Measurements from ENCODE around the gene PTPN2. TPM values are rescaled to one million over a fixed set of nuclear protein-coding genes. Genes with fewer than 3 reads are reported as not detected.
A peak's percentile ranks its signal among the peaks of the same experiment; 100 is the strongest.

The PTPN2 gene
- total RNA-seq, 2 donors from 2014 or later: 47.3 to 48.5 TPM

DNA sequence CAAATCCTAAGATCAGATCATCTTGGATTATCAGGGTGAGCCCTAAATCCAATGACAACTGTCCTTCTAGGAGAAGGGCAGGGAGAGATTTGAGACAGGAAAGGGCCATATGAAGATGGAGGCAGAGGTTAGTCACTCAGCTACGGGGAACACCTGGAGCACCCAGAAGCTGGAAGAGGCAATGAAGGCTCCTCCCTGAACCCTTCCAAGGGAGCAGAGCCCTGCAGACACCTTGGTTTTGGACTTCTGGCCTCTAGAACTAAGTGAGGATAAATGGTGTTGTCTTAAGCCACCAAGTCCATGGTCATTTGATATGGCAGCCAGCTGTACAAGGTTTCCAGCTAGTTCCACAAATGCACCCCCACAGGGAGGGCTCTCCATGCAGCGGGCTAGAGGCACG is 6.9 kb upstream of the PTPN2 start:
- Mint-ChIP-seq H3K4me3 (no peak overlapping the region), H3K27me3 (ENCODE audit: insufficient read depth) (no peaks in the 10 kb centered on the region), H3K36me3 (ENCODE audit: low read depth) (peaks cover 4% of the 10 kb centered on the region), H3K9me3 (peaks cover 12% of the 10 kb centered on the region), H3K27ac (no peak overlapping the region), H3K4me1 (no peaks in the 10 kb centered on the region)
- no peaks in the 10 kb centered on the region for H3K36me3 ChIP-seq (ENCODE audit: control insufficient read depth, insufficient read depth, low read length)
- H3K4me1 ChIP-seq (ENCODE audit: control insufficient read depth, insufficient read depth, low read length): no peaks in the 10 kb centered on the region
- H3K27ac ChIP-seq (ENCODE audit: low read depth, low read length): no peak overlapping the region
- no peak overlapping the region for H3K9ac ChIP-seq (ENCODE audit: extremely low read depth, low read length, poor library complexity, severe bottlenecking)
- peaks cover 15% of the 10 kb centered on the region for H3K9me3 ChIP-seq (ENCODE audit: control insufficient read depth, low read length)
- no peak for DNase-seq
- no peaks in the 10 kb centered on the region for H3K27me3 ChIP-seq (ENCODE audit: control insufficient read depth, insufficient read depth, low read length, poor library complexity, severe bottlenecking)
- WGBS, 2 experiments (ENCODE audit: insufficient coverage in 1 of 2, insufficient read length in 1 of 2): 98 to 100% methylated on average over 2 to 3 of the region's 3 CpGs
- TF ChIP-seq, protein P1, sequence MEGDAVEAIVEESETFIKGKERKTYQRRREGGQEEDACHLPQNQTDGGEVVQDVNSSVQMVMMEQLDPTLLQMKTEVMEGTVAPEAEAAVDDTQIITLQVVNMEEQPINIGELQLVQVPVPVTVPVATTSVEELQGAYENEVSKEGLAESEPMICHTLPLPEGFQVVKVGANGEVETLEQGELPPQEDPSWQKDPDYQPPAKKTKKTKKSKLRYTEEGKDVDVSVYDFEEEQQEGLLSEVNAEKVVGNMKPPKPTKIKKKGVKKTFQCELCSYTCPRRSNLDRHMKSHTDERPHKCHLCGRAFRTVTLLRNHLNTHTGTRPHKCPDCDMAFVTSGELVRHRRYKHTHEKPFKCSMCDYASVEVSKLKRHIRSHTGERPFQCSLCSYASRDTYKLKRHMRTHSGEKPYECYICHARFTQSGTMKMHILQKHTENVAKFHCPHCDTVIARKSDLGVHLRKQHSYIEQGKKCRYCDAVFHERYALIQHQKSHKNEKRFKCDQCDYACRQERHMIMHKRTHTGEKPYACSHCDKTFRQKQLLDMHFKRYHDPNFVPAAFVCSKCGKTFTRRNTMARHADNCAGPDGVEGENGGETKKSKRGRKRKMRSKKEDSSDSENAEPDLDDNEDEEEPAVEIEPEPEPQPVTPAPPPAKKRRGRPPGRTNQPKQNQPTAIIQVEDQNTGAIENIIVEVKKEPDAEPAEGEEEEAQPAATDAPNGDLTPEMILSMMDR (conservative IDR thresholded peaks at IDR 0.05): no peak
- H3K4me3 ChIP-seq (ENCODE audit: low read length): no peak overlapping the region

- Histone ChIP-seq H3K27me3 (ENCODE audit: control insufficient read depth, insufficient read depth, low read length, poor library complexity, severe bottlenecking) (no peaks in the 10 kb centered on the region), H3K27ac (ENCODE audit: low read depth, low read length) (no peak overlapping the region), H3K36me3 (ENCODE audit: control insufficient read depth, insufficient read depth, low read length) (no peaks in the 10 kb centered on the region), H3K9me3 (ENCODE audit: control insufficient read depth, low read length) (peaks cover 15% of the 10 kb centered on the region), H3K4me1 (ENCODE audit: control insufficient read depth, insufficient read depth, low read length) (peaks cover 6% of the 10 kb centered on the region), H3K4me3 (ENCODE audit: low read length) (no peak overlapping the region), H3K9ac (ENCODE audit: extremely low read depth, low read length, poor library complexity, severe bottlenecking) (no peak overlapping the region)
- H3K27me3 Mint-ChIP-seq (ENCODE audit: insufficient read depth): no peaks in the 10 kb centered on the region
- H3K4me3 Mint-ChIP-seq: no peak overlapping the region
- peaks cover 12% of the 10 kb centered on the region for H3K9me3 Mint-ChIP-seq
- peaks cover 4% of the 10 kb centered on the region for H3K36me3 Mint-ChIP-seq (ENCODE audit: low read depth)
- 54% methylated on average over 2 of the region's 2 CpGs; no CpG with 5 or more reads in 1 of the 2 experiments for WGBS, 2 experiments (ENCODE audit: insufficient coverage in 1 of 2, insufficient read length in 1 of 2)
- DNase-seq: peak; percentile 60
- peaks cover 22% of the 10 kb centered on the region for H3K4me1 Mint-ChIP-seq
- TF ChIP-seq, protein P1 (conservative IDR thresholded peaks at IDR 0.05): peak; percentile 61
- H3K27ac Mint-ChIP-seq: no peak overlapping the region
These were observed 2.6 kb upstream of the PTPN2 start for GRCh38 chr18:12886498-12887126.

GRCh38 chr18:12885500-12885899 is 1.5 kb upstream of the PTPN2 start:
- Mint-ChIP-seq H3K36me3 (ENCODE audit: low read depth) (peaks cover 4% of the 10 kb centered on the region), H3K27ac (no peak overlapping the region), H3K27me3 (ENCODE audit: insufficient read depth) (no peaks in the 10 kb centered on the region), H3K9me3 (peaks cover 7% of the 10 kb centered on the region), H3K4me3 (peak overlapping the region; percentile 80), H3K4me1 (peaks cover 31% of the 10 kb centered on the region)
- Histone ChIP-seq H3K27ac (ENCODE audit: low read depth, low read length) (no peak overlapping the region), H3K36me3 (ENCODE audit: control insufficient read depth, insufficient read depth, low read length) (no peaks in the 10 kb centered on the region), H3K4me3 (ENCODE audit: low read length) (no peak overlapping the region), H3K9me3 (ENCODE audit: control insufficient read depth, low read length) (peaks cover 9% of the 10 kb centered on the region), H3K9ac (ENCODE audit: extremely low read depth, low read length, poor library complexity, severe bottlenecking) (no peak overlapping the region), H3K27me3 (ENCODE audit: control insufficient read depth, insufficient read depth, low read length, poor library complexity, severe bottlenecking) (no peaks in the 10 kb centered on the region), H3K4me1 (ENCODE audit: control insufficient read depth, insufficient read depth, low read length) (peaks cover 10% of the 10 kb centered on the region)
- 19 to 20% methylated on average over 4 of the region's 4 CpGs for WGBS, 2 experiments (ENCODE audit: insufficient coverage in 1 of 2, insufficient read length in 1 of 2)
- TF ChIP-seq, protein P1 (conservative IDR thresholded peaks at IDR 0.05): no peak
- DNase-seq: peak; percentile 76
